ENCODE measurements around the gene FBXO3. TPM values are rescaled to one million over a fixed set of nuclear protein-coding genes. Genes with fewer than 3 reads are reported as not detected.

FBXO3 gene
- total RNA-seq, 1 experiment from 2014 or later = 18.9 TPM

DNA sequence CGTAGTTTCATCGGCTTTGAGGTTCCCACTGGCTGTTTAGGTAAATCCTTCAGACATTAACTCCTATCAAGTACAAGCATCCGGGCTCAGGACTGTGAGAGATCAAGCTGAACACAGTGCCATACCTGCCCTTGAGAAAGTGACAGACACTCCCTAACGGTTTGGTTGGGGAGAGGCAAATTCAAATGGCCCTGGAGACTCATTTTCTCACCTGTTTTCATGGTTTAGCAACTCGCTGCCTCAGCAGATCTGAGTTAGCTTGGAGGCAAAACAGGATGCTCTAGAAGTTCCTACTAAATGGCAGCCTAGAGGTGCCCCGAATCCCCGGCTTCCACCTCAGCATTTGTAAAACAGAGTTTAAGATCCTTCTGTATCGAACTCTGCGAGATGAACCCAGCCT is 3.6 kb upstream of the FBXO3 start:
- no peaks in the 10 kb centered on the region for H3K79me1 ChIP-seq (ENCODE audit: insufficient read depth, low read depth, low read length, poor library complexity, severe bottlenecking)
- no peak overlapping the region; the same call in 1 of the 2 replicates for H2BK15ac ChIP-seq (ENCODE audit: low read depth, low read length)
- no peak overlapping the region for H3K27ac ChIP-seq (ENCODE audit: insufficient read length, low read depth, low read length)
- no peaks in the 10 kb centered on the region for H4K20me1 ChIP-seq (ENCODE audit: control insufficient read depth, insufficient read depth, insufficient read length)
- no peak overlapping the region for H4K91ac ChIP-seq (ENCODE audit: insufficient read length, low read depth, low read length)
- H4K8ac ChIP-seq (replicated peaks; ENCODE audit: insufficient read length, low read depth, low read length) = no peak overlapping the region
- no peak overlapping the region for H3K9ac ChIP-seq (ENCODE audit: extremely low read depth, insufficient read length, low read length)
- no peaks in the 10 kb centered on the region; a peak in 1 of 5 replicates for H3K9me3 Mint-ChIP-seq
- H3K4ac ChIP-seq (ENCODE audit: low read depth, low read length) = no peak overlapping the region
- no peak overlapping the region for H2BK20ac ChIP-seq (ENCODE audit: low read depth, low read length, poor library complexity, severe bottlenecking)
- WGBS (ENCODE audit: extremely low coverage, insufficient read length, low lambda C conversion rate) = no CpG with 5 or more reads among the region's 9 CpGs
- H2AK5ac ChIP-seq (ENCODE audit: insufficient read length, low read length) = no peak overlapping the region
- 0 out of 7 replicates have a peak overlapping the region, but pooled peaks of 1 of the 3 experiments have one; percentile 15 for H3K27ac Mint-ChIP-seq
- peaks cover 40% of the 10 kb centered on the region for H3K27me3 Mint-ChIP-seq (ENCODE audit: low read depth)
- peaks cover 12% of the 10 kb centered on the region for H3K23me2 ChIP-seq (ENCODE audit: insufficient read length, low read depth, low read length, poor library complexity, severe bottlenecking)
- no peaks in the 10 kb centered on the region for H3K9me3 ChIP-seq (ENCODE audit: control insufficient read depth, low read depth, low read length)
- peaks cover 5% of the 10 kb centered on the region; the same call in 1 of the 2 replicates for H3K27me3 ChIP-seq (ENCODE audit: insufficient read depth, low read length)
- H2BK12ac ChIP-seq (ENCODE audit: insufficient read length, low read depth, low read length) = no peak overlapping the region
- peak overlapping the region; percentile 63 for H2AFZ ChIP-seq (ENCODE audit: low read length)
- no peaks in the 10 kb centered on the region for H3K36me3 Mint-ChIP-seq (ENCODE audit: insufficient read depth in 1 of 3, low read depth in 3 of 3)
- H3K79me2 ChIP-seq (ENCODE audit: insufficient read depth, low read length) = no peaks in the 10 kb centered on the region
- H3K56ac ChIP-seq (ENCODE audit: insufficient read length, low read depth, low read length) = no peak overlapping the region
- H2BK5ac ChIP-seq (ENCODE audit: insufficient read length, low read length) = no peak overlapping the region
- no peak overlapping the region for H3K18ac ChIP-seq (ENCODE audit: insufficient read length, low read depth, low read length)
- H4K5ac ChIP-seq (ENCODE audit: insufficient read length, low read depth, low read length) = no peak overlapping the region
- peaks cover 40% of the 10 kb centered on the region in 2 experiments for H3K4me1 Mint-ChIP-seq
- H3K4me1 ChIP-seq (ENCODE audit: insufficient read depth, low read length) = peaks cover 6% of the 10 kb centered on the region
- no peak for DNase-seq
- peak overlapping the region; percentile 37; the same call in 1 of the 2 replicates for H3K14ac ChIP-seq (ENCODE audit: insufficient read depth, low read length)
- H3K23ac ChIP-seq (ENCODE audit: insufficient read length, low read depth, low read length) = no peak overlapping the region
- no peak overlapping the region for H3T11ph ChIP-seq (ENCODE audit: low read length)
- no peak overlapping the region for H2BK120ac ChIP-seq (ENCODE audit: low read depth, low read length, poor library complexity, severe bottlenecking)
- H3K4me2 ChIP-seq (ENCODE audit: insufficient read depth, insufficient read length, low read length) = peak overlapping the region; percentile 20
- TF ChIP-seq, protein P1, sequence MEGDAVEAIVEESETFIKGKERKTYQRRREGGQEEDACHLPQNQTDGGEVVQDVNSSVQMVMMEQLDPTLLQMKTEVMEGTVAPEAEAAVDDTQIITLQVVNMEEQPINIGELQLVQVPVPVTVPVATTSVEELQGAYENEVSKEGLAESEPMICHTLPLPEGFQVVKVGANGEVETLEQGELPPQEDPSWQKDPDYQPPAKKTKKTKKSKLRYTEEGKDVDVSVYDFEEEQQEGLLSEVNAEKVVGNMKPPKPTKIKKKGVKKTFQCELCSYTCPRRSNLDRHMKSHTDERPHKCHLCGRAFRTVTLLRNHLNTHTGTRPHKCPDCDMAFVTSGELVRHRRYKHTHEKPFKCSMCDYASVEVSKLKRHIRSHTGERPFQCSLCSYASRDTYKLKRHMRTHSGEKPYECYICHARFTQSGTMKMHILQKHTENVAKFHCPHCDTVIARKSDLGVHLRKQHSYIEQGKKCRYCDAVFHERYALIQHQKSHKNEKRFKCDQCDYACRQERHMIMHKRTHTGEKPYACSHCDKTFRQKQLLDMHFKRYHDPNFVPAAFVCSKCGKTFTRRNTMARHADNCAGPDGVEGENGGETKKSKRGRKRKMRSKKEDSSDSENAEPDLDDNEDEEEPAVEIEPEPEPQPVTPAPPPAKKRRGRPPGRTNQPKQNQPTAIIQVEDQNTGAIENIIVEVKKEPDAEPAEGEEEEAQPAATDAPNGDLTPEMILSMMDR (conservative IDR thresholded peaks at IDR 0.05) = no peak
- H3K4me3 Mint-ChIP-seq = peak overlapping the region in 1 of 2 experiments; percentile 50; a peak in 1 of 5 replicates

Measured in H9 (cell line).